Measurements from ENCODE around the gene RAP1GAP2.
A peak's percentile ranks its signal among the peaks of the same experiment; 100 is the strongest.

- TF ChIP-seq, protein P1, sequence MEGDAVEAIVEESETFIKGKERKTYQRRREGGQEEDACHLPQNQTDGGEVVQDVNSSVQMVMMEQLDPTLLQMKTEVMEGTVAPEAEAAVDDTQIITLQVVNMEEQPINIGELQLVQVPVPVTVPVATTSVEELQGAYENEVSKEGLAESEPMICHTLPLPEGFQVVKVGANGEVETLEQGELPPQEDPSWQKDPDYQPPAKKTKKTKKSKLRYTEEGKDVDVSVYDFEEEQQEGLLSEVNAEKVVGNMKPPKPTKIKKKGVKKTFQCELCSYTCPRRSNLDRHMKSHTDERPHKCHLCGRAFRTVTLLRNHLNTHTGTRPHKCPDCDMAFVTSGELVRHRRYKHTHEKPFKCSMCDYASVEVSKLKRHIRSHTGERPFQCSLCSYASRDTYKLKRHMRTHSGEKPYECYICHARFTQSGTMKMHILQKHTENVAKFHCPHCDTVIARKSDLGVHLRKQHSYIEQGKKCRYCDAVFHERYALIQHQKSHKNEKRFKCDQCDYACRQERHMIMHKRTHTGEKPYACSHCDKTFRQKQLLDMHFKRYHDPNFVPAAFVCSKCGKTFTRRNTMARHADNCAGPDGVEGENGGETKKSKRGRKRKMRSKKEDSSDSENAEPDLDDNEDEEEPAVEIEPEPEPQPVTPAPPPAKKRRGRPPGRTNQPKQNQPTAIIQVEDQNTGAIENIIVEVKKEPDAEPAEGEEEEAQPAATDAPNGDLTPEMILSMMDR (IDR thresholded peaks at IDR 0.05; ENCODE audit: low read length), result peak; percentile 31; the same call in 1 of the 2 replicates
- no peak for TF ChIP-seq EZH2 (IDR thresholded peaks at IDR 0.05; ENCODE audit: borderline replicate concordance, low read length)
Observed at GRCh38 chr17:2900842-2901241, 104.6 kb downstream of the RAP1GAP2 start.

Data from OCI-LY1 (cell line).